ENCODE data around the gene GARIN3.

GARIN3 gene

GRCh38 chr5:157168286-157168685, 2.2 kb upstream of the GARIN3 start:
- H3K27ac ChIP-seq = no peak overlapping the region
- in situ Hi-C loops (cut with HindIII; ENCODE audit: low pct_ligation_motif_present, low sequenced_read_pairs) = no loop called here
- H3K36me3 ChIP-seq (replicated peaks) = no peaks in the 10 kb centered on the region
- H3K4me3 ChIP-seq (ENCODE audit: low read depth, low read length) = no peak overlapping the region
- no peak for DNase-seq
- no peaks in the 10 kb centered on the region for H3K27me3 ChIP-seq (replicated peaks)
- TF ChIP-seq, protein P1, sequence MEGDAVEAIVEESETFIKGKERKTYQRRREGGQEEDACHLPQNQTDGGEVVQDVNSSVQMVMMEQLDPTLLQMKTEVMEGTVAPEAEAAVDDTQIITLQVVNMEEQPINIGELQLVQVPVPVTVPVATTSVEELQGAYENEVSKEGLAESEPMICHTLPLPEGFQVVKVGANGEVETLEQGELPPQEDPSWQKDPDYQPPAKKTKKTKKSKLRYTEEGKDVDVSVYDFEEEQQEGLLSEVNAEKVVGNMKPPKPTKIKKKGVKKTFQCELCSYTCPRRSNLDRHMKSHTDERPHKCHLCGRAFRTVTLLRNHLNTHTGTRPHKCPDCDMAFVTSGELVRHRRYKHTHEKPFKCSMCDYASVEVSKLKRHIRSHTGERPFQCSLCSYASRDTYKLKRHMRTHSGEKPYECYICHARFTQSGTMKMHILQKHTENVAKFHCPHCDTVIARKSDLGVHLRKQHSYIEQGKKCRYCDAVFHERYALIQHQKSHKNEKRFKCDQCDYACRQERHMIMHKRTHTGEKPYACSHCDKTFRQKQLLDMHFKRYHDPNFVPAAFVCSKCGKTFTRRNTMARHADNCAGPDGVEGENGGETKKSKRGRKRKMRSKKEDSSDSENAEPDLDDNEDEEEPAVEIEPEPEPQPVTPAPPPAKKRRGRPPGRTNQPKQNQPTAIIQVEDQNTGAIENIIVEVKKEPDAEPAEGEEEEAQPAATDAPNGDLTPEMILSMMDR (IDR thresholded peaks at IDR 0.05; ENCODE audit: low read depth, low read length, missing control alignments) = no peak

DNA sequence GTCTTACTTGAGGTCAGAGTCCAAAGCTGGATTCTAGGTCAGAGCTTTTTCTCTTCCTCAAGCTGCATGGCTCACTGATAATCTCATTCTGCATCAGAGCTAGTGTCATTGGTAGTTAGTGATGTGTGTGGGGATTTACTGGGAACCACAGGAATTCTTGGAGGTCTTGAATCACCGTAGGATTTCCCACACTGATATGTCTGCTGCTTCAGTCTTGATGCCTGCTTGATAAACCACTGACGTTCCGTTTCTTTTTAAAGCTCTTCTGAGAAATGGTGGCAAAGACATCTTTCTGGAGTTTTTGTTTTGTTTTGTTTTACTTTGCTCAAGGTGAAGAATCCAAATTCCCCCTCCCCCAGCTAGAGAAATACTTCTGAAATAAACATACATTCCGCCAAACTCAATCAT, 1.2 kb upstream of the GARIN3 start:
- Histone ChIP-seq H3K36me3 (replicated peaks) (no peaks in the 10 kb centered on the region), H3K27ac (no peak overlapping the region), H3K27me3 (replicated peaks) (no peaks in the 10 kb centered on the region), H3K4me3 (ENCODE audit: low read depth, low read length) (no peak overlapping the region)
- DNase-seq = peak; percentile 72
- in situ Hi-C loops (cut with HindIII; ENCODE audit: low pct_ligation_motif_present, low sequenced_read_pairs) = no loop called here
- TF ChIP-seq, protein P1 (IDR thresholded peaks at IDR 0.05; ENCODE audit: low read depth, low read length, missing control alignments) = no peak

DNA sequence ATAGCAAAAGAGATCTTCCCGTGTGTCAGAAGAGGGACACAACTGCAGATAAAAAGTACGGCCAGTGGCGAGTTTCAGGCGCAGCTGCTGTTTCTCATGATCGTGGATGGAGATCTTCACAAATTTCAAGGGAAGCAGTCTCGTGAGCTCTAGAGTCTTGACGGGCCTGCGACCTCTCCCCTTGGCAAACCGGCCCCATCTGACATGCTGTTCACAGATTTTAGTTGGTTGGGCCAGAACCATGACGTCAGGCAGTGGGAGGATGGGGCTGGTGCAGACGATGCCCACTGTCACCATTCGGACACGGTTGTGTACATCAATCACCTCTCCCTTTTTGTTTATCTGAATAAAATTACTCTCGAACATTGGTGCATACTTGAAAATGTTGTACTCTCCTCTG, 396 bp downstream of the GARIN3 start:
- H3K36me3 ChIP-seq (replicated peaks) = no peaks in the 10 kb centered on the region
- DNase-seq = no peak
- no peak overlapping the region for H3K4me3 ChIP-seq (ENCODE audit: low read depth, low read length)
- TF ChIP-seq, protein P1 (IDR thresholded peaks at IDR 0.05; ENCODE audit: low read depth, low read length, missing control alignments) = no peak
- no peaks in the 10 kb centered on the region for H3K27me3 ChIP-seq (replicated peaks)
- no peak overlapping the region for H3K27ac ChIP-seq
- in situ Hi-C loops (cut with HindIII; ENCODE audit: low pct_ligation_motif_present, low sequenced_read_pairs) = no loop called here

DNA sequence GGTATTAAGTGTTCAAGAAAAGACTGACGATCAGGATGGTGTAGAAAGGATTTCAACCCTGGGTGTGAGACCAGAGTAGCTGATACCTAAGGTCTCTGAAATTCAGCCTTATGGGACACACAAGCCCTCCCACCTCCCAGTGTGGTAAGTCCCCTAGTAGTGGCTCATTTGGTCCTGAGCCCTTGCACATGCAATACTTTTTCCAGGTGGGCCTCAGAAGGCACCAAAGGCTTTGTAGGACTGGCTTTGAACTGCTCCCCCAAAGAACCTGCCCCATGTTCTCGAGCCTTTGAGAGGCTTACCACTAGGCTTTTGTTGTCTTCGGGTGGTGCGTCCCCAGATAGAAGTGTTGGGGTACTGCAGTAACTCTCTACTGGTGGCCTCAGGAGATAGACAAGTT, 803 bp downstream of the GARIN3 start:
- in situ Hi-C loops (cut with HindIII; ENCODE audit: low pct_ligation_motif_present, low sequenced_read_pairs) = no loop called here
- Histone ChIP-seq H3K4me3 (ENCODE audit: low read depth, low read length) (no peak overlapping the region), H3K36me3 (replicated peaks) (no peaks in the 10 kb centered on the region), H3K27ac (no peak overlapping the region), H3K27me3 (replicated peaks) (no peaks in the 10 kb centered on the region)
- no peak for DNase-seq
- TF ChIP-seq, protein P1 (IDR thresholded peaks at IDR 0.05; ENCODE audit: low read depth, low read length, missing control alignments) = no peak

DNA sequence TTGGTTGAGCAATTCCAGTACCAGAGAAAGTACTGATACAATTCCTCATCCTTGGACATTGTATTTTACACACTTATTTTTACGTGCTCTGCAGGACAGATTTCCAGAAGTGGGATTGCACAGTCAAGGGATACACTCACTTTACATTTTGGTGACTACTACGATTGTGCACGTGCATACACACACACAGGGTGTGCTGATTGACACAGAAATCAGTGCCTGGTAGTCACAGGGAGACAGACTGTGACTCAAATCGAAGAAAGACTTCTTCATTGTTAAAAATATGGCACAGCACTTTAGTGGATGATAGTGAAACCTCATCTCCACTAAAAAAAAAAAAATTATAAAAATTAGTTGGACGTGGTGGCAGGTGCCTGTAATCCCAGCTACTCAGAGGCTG, 1.5 kb downstream of the GARIN3 start:
- TF ChIP-seq, protein P1 (IDR thresholded peaks at IDR 0.05; ENCODE audit: low read depth, low read length, missing control alignments) = no peak
- Histone ChIP-seq H3K27ac (no peak overlapping the region), H3K27me3 (replicated peaks) (no peaks in the 10 kb centered on the region), H3K36me3 (replicated peaks) (no peaks in the 10 kb centered on the region), H3K4me3 (ENCODE audit: low read depth, low read length) (no peak overlapping the region)
- no peak for DNase-seq
- in situ Hi-C loops (cut with HindIII; ENCODE audit: low pct_ligation_motif_present, low sequenced_read_pairs) = no loop called here

DNA sequence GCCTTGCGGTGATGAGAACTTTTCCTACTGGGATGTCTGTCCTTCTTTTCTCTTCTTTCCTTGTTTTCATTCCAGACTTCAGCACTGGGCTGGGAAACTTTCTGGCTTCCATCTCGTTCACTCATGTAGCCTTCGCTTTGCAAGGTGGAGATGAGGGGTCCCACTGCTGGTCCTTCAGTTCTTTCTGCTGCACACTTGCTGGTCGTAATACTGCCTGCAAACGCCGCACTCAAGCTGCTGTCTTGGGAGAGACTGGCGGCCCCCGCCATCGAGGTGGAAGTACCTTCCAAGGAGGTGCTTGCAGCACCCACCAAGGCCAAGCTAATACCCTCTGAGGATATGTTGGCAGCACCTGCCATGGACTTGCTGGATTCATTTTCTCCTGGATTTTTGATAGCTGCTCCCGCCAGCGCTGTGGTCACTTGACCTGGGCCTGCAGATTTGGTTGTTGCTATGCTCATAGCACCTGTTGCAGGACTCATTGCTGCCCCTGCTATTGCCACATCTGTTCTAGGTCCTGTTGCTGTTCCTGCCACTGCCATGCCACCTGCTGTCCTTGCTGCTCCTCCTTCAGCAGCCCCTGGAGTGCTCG, 3.0 kb downstream of the GARIN3 start:
- DNase-seq = no peak
- TF ChIP-seq, protein P1 (IDR thresholded peaks at IDR 0.05; ENCODE audit: low read depth, low read length, missing control alignments) = no peak
- H3K27ac ChIP-seq = no peak overlapping the region
- no peaks in the 10 kb centered on the region for H3K36me3 ChIP-seq (replicated peaks)
- no peaks in the 10 kb centered on the region for H3K27me3 ChIP-seq (replicated peaks)
- in situ Hi-C loops (cut with HindIII; ENCODE audit: low pct_ligation_motif_present, low sequenced_read_pairs) = no loop called here
- no peak overlapping the region for H3K4me3 ChIP-seq (ENCODE audit: low read depth, low read length)
